Measurements from ENCODE around the gene SPRY2.
A peak's percentile ranks its signal among the peaks of the same experiment; 100 is the strongest.
"Not testable (repeated sequence)": the region's sequence is repeated elsewhere in the genome, so short reads cannot be mapped to it uniquely, and the experiment has no call there.

Gene SPRY2

GRCh38 chr13:80341101-80341755 lies at the start of gene SPRY2:
TSS of gene SPRY2 (minus strand) at chr13:80341126. CDS start at chr13:80337705, 3,421 bp downstream.
- DNase-seq (ENCODE audit: low read depth in 2 of 2): peak in 1 of 2 donors; percentile 13

GRCh38 chr13:80390338-80390737 lies 49.4 kb upstream of the SPRY2 start:
- DNase-seq (ENCODE audit: low read depth in 2 of 2): no peak

GRCh38 chr13:80389073-80390038 lies 48.4 kb upstream of the SPRY2 start:
- no peak for DNase-seq (ENCODE audit: low read depth in 2 of 2)

- no peak for DNase-seq (ENCODE audit: low read depth in 2 of 2)
Observed at GRCh38 chr13:80388506-80388905, 47.6 kb upstream of the SPRY2 start.

GRCh38 chr13:80386592-80386991 lies 45.7 kb upstream of the SPRY2 start:
- no peak for DNase-seq (ENCODE audit: low read depth in 2 of 2)

- DNase-seq (ENCODE audit: low read depth in 2 of 2): no peak
Observed at GRCh38 chr13:80386002-80386401, 45.1 kb upstream of the SPRY2 start.

GRCh38 chr13:80382576-80382975 lies 41.6 kb upstream of the SPRY2 start:
- no peak for DNase-seq (ENCODE audit: low read depth in 2 of 2)

- no peak for DNase-seq (ENCODE audit: low read depth in 2 of 2)
Observed at GRCh38 chr13:80379245-80379644, 38.3 kb upstream of the SPRY2 start.

GRCh38 chr13:80376554-80376953 lies 35.6 kb upstream of the SPRY2 start:
- no peak for DNase-seq (ENCODE audit: low read depth in 2 of 2)

- DNase-seq (ENCODE audit: low read depth in 2 of 2): no peak
Observed at GRCh38 chr13:80374901-80375300, 34.0 kb upstream of the SPRY2 start.

- DNase-seq (ENCODE audit: low read depth in 2 of 2): no peak
Observed at GRCh38 chr13:80374444-80374843, 33.5 kb upstream of the SPRY2 start.

GRCh38 chr13:80371840-80372509 lies 31.0 kb upstream of the SPRY2 start:
- DNase-seq (ENCODE audit: low read depth in 2 of 2): no peak

GRCh38 chr13:80367473-80367872 lies 26.5 kb upstream of the SPRY2 start:
- DNase-seq (ENCODE audit: low read depth in 2 of 2): no peak

GRCh38 chr13:80363890-80364503 lies 23.1 kb upstream of the SPRY2 start:
- no peak for DNase-seq (ENCODE audit: low read depth in 2 of 2)

- no peak for DNase-seq (ENCODE audit: low read depth in 2 of 2)
Observed at GRCh38 chr13:80362481-80362880, 21.6 kb upstream of the SPRY2 start.

- no peak for DNase-seq (ENCODE audit: low read depth in 2 of 2)
Observed at GRCh38 chr13:80361883-80362327, 21.0 kb upstream of the SPRY2 start.

- DNase-seq (ENCODE audit: low read depth in 2 of 2): no peak
Observed at GRCh38 chr13:80361298-80361697, 20.4 kb upstream of the SPRY2 start.

GRCh38 chr13:80360453-80360800 lies 19.5 kb upstream of the SPRY2 start:
- no peak for DNase-seq (ENCODE audit: low read depth in 2 of 2)

- no peak for DNase-seq (ENCODE audit: low read depth in 2 of 2)
Observed at GRCh38 chr13:80359778-80360452, 19.0 kb upstream of the SPRY2 start.

GRCh38 chr13:80359414-80359777 lies 18.5 kb upstream of the SPRY2 start:
- DNase-seq (ENCODE audit: low read depth in 2 of 2): no peak

GRCh38 chr13:80355496-80356094 lies 14.7 kb upstream of the SPRY2 start:
- DNase-seq (ENCODE audit: low read depth in 2 of 2): not testable (repeated sequence)

All from stimulated activated CD4-positive, alpha-beta T cell treated with anti-CD3 and anti-CD28 coated beads, Interleukin-1b, Interleukin-23, amount 100 ng/mL, for 4 hours (primary cell).